ENCODE data around the gene DUOXA2. TPM values are rescaled to one million over a fixed set of nuclear protein-coding genes. Genes with fewer than 3 reads are reported as not detected.

Gene DUOXA2
- total and polyA plus RNA-seq, 2 of the 4 experiments (the other 2 are of a cell fraction), result not detected

GRCh38 chr15:45091161-45091560 is 23.0 kb upstream of the DUOXA2 start:
- H3K14ac ChIP-seq (replicated peaks; ENCODE audit: low read depth, low read length), result peak overlapping the region; percentile 88
- DNase-seq (peak; percentile 66), ATAC-seq (ENCODE audit: low read depth) (peak; percentile 83)
- H3K27ac ChIP-seq (ENCODE audit: insufficient read depth, low read length), result peak overlapping the region; percentile 96
- no peak overlapping the region for H3K4me3 ChIP-seq (ENCODE audit: insufficient read depth, low read depth, low read length)
- peak overlapping the region; percentile 71 for H3K4me2 ChIP-seq (ENCODE audit: low read depth, low read length)
- no peaks in the 10 kb centered on the region for H3K36me3 ChIP-seq (ENCODE audit: control insufficient read depth, insufficient read depth, low read length)
- peak overlapping the region; percentile 54 to 71 for H4K8ac ChIP-seq (ENCODE audit: low read depth in 2 of 2, low read length in 2 of 2)
- ChIA-PET CTCF (no interaction called here), POLR2A (ENCODE audit: unreplicated experiment) (no interaction called here)
- peak overlapping the region; percentile 40 for H3K56ac ChIP-seq (ENCODE audit: extremely low read depth, insufficient read depth, low read length)
- in situ Hi-C loops (cut with MboI; ENCODE audit: low sequenced_read_pairs) (no loop called here), intact Hi-C loops (cut with micrococcal nuclease) (loop anchor here (5.0 kb wide), 1 partner anchor 69 kb away; the partner anchor contains the start of gene SORD), dilution Hi-C loops (cut with HindIII; ENCODE audit: low sequenced_read_pairs, unreplicated experiment) (no loop called here)
- TF ChIP-seq, protein P1, sequence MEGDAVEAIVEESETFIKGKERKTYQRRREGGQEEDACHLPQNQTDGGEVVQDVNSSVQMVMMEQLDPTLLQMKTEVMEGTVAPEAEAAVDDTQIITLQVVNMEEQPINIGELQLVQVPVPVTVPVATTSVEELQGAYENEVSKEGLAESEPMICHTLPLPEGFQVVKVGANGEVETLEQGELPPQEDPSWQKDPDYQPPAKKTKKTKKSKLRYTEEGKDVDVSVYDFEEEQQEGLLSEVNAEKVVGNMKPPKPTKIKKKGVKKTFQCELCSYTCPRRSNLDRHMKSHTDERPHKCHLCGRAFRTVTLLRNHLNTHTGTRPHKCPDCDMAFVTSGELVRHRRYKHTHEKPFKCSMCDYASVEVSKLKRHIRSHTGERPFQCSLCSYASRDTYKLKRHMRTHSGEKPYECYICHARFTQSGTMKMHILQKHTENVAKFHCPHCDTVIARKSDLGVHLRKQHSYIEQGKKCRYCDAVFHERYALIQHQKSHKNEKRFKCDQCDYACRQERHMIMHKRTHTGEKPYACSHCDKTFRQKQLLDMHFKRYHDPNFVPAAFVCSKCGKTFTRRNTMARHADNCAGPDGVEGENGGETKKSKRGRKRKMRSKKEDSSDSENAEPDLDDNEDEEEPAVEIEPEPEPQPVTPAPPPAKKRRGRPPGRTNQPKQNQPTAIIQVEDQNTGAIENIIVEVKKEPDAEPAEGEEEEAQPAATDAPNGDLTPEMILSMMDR (conservative IDR thresholded peaks at IDR 0.05; ENCODE audit: low read depth, low read length), result no peak
- peak; percentile 73 for TF ChIP-seq CEBPB (IDR thresholded peaks at IDR 0.05; ENCODE audit: low read depth, low read length)
- no peak for TF ChIP-seq NFE2L2 (IDR thresholded peaks at IDR 0.05; ENCODE audit: low read depth, low read length)
- peak; percentile 47; the same call in 1 of the 2 replicates for TF ChIP-seq FOS (IDR thresholded peaks at IDR 0.05; ENCODE audit: low read depth, low read length)
- no peak for TF ChIP-seq MXI1 (IDR thresholded peaks at IDR 0.05; ENCODE audit: borderline replicate concordance, low read depth, low read length)
- no peak for TF ChIP-seq ELK1 (IDR thresholded peaks at IDR 0.05; ENCODE audit: borderline replicate concordance, low read depth, low read length)
- TF ChIP-seq USF2 (IDR thresholded peaks at IDR 0.05; ENCODE audit: low read depth, low read length), result no peak
- H3K79me1 ChIP-seq (ENCODE audit: low read depth in 1 of 2, low read length in 2 of 2), result no peaks in the 10 kb centered on the region
- H3K4me1 ChIP-seq (ENCODE audit: control insufficient read depth, insufficient read depth, low read length), result peaks cover 10% of the 10 kb centered on the region; the same call in 1 of the 2 replicates
- H3K18ac ChIP-seq (ENCODE audit: low read depth, low read length), result peak overlapping the region; percentile 83
- peak overlapping the region; percentile 43; the same call in 1 of the 3 replicates for H2BK15ac ChIP-seq (ENCODE audit: low read depth, low read length)
- peak overlapping the region; percentile 88 for H4K91ac ChIP-seq (ENCODE audit: insufficient read depth, low read depth, low read length)
- H3K9me1 ChIP-seq (ENCODE audit: insufficient read depth, low read length), result peaks cover 9% of the 10 kb centered on the region
- 11% methylated on average over 3 of the region's 7 CpGs; no CpG with 5 or more reads in 1 of the 2 experiments for WGBS, 2 experiments (ENCODE audit: extremely low coverage in 2 of 2, insufficient read length in 1 of 2)
- H4K5ac ChIP-seq (ENCODE audit: low read depth, low read length), result peak overlapping the region; percentile 62
- BruUV-seq (replicated peaks), result no TSS peak
- H2AK5ac ChIP-seq (ENCODE audit: low read depth, low read length), result peak overlapping the region; percentile 48; the same call in 1 of the 2 replicates
- H3K9ac ChIP-seq (ENCODE audit: low read depth, low read length), result peak overlapping the region; percentile 29; the same call in 1 of the 2 replicates
- peak overlapping the region; percentile 69 for H2AFZ ChIP-seq (replicated peaks; ENCODE audit: low read length, poor library complexity)
- H3K27me3 ChIP-seq (ENCODE audit: control insufficient read depth, insufficient read depth, low read length), result peaks cover 36% of the 10 kb centered on the region
- H2BK5ac ChIP-seq (ENCODE audit: low read depth, low read length, poor library complexity, severe bottlenecking), result peak overlapping the region; percentile 70
- no peaks in the 10 kb centered on the region for H3K9me3 ChIP-seq (ENCODE audit: control insufficient read depth, insufficient read depth, low read length)
- peak overlapping the region; percentile 75 for H2BK120ac ChIP-seq (ENCODE audit: low read depth, low read length)
- H2BK20ac ChIP-seq (ENCODE audit: low read depth, low read length), result peak overlapping the region; percentile 77
- no peaks in the 10 kb centered on the region for H4K20me1 ChIP-seq (ENCODE audit: insufficient read depth, low read length)
- peak overlapping the region; percentile 78 for H2AK9ac ChIP-seq (replicated peaks; ENCODE audit: low read depth, low read length, poor library complexity)
- peak overlapping the region; percentile 91 for H3K23ac ChIP-seq (ENCODE audit: low read depth, low read length)
- peak overlapping the region; percentile 87 for H3K4ac ChIP-seq (ENCODE audit: low read depth, low read length)
